Measurements from ENCODE around the gene ORC5.

DNA sequence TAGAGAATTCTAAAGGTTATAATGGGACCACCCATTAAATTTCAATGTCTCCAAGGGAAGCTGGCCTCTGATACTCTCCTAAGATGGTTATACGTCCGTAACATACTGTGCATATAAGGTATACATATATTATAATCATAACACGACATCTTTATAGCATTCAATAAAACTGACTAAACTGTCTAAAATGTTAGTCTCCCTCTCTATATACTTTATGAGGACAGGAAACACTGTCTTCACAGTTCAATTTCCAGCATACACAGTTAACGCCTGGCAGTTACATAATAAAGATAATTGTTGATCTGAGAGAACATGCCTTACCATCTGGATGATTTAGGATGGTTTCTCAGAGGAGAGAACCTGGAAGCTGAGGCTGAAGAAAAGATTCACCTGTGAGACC is 1.2 kb upstream of the ORC5 start:
- TF ChIP-seq, protein P1, sequence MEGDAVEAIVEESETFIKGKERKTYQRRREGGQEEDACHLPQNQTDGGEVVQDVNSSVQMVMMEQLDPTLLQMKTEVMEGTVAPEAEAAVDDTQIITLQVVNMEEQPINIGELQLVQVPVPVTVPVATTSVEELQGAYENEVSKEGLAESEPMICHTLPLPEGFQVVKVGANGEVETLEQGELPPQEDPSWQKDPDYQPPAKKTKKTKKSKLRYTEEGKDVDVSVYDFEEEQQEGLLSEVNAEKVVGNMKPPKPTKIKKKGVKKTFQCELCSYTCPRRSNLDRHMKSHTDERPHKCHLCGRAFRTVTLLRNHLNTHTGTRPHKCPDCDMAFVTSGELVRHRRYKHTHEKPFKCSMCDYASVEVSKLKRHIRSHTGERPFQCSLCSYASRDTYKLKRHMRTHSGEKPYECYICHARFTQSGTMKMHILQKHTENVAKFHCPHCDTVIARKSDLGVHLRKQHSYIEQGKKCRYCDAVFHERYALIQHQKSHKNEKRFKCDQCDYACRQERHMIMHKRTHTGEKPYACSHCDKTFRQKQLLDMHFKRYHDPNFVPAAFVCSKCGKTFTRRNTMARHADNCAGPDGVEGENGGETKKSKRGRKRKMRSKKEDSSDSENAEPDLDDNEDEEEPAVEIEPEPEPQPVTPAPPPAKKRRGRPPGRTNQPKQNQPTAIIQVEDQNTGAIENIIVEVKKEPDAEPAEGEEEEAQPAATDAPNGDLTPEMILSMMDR (IDR thresholded peaks at IDR 0.05): no peak
- TF ChIP-seq POLR2A (IDR thresholded peaks at IDR 0.05): no peak

All from esophagus squamous epithelium (tissue), 4 donors.